Activated naive CD4-positive, alpha-beta T cell treated with anti-CD3 and anti-CD28 coated beads, Interleukin-2, amount 50 U/mL, for 24 hours (primary cell): ENCODE measurements around the gene CYP11A1.
"Not testable (repeated sequence)": the region's sequence is repeated elsewhere in the genome, so short reads cannot be mapped to it uniquely, and the experiment has no call there.

Source experiments
- H3K27ac Mint-ChIP-seq: one replicate; pipeline ENCODE4 v1.8.0; 2021; ENCODE audit warnings: mild to moderate bottlenecking, mixed read lengths
- H3K27me3 Mint-ChIP-seq: one replicate; pipeline ENCODE4 v1.8.0; 2021; ENCODE audit warnings: mixed read lengths
- H3K36me3 Mint-ChIP-seq: one replicate; pipeline ENCODE4 v1.8.0; 2021; ENCODE audit warnings: mixed read lengths
- H3K4me1 Mint-ChIP-seq: one replicate; pipeline ENCODE4 v1.8.0; 2021; ENCODE audit warnings: mixed read lengths
- H3K4me3 Mint-ChIP-seq: one replicate; pipeline ENCODE4 v1.8.0; 2021; ENCODE audit warnings: mild to moderate bottlenecking, mixed read lengths
- H3K9me3 Mint-ChIP-seq: one replicate; pipeline ENCODE4 v1.8.0; 2021; ENCODE audit warnings: mixed read lengths

CYP11A1 gene

DNA sequence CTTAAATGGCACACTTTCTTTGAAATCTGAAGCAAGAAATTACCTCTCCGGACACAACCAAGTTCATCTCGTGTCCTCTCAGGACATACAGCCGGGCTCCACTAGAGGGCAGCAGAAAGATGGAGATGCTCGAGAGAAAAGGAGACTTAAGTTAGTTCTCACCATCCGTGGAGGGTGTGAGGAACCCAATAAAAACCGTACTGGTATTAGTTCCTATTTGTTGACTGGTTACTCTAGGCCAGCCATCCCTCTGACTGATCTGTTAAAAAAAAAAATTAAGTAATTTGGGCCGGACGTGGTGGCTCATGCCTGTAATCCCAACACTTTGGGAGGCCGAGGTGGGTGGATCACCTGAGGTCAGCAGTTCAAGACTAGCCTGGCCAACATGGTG, 7.9 kb upstream of the CYP11A1 start:
- Mint-ChIP-seq H3K9me3 (no peaks in the 10 kb centered on the region), H3K27me3 (peaks cover 1% of the 10 kb centered on the region), H3K4me1 (peaks cover 49% of the 10 kb centered on the region), H3K36me3 (no peaks in the 10 kb centered on the region), H3K4me3 (peak overlapping the region; percentile 85), H3K27ac (peak overlapping the region; percentile 5)

DNA sequence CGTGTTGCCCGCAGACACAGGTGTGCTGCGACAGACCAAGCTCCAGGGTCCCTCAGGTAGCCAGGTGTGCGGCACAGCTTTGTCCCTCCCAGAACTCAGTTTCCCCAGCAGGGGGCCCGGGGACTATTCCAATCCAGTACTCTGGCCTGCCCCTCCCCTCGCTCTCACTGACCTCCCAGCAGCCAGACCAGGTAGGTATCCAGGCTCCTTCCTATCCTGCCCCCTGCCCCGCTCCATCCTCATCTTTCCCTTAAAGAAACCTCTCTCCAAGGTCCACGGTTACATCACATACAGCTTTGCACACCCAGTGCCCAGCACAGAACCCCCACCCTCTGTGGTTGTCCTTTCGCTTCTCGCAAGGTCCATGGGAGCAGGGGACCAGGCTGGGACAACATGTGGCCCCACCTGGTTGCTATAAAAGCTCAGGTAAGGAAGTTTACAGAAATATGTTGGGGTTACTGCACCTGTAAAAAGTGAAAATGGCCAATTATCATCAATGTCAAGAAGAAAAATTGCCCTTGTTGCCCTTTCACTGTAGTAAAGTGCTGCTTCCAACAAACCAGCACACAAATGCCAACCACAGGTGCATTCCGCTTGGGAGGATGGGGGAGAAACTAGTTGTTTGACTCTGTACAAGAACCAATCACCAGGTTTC, 7.3 kb upstream of the CYP11A1 start:
- peak overlapping the region; percentile 85 for H3K4me3 Mint-ChIP-seq
- no peaks in the 10 kb centered on the region for H3K36me3 Mint-ChIP-seq
- no peak overlapping the region for H3K27ac Mint-ChIP-seq
- peaks cover 48% of the 10 kb centered on the region for H3K4me1 Mint-ChIP-seq
- no peaks in the 10 kb centered on the region for H3K9me3 Mint-ChIP-seq
- H3K27me3 Mint-ChIP-seq = peaks cover 1% of the 10 kb centered on the region

DNA sequence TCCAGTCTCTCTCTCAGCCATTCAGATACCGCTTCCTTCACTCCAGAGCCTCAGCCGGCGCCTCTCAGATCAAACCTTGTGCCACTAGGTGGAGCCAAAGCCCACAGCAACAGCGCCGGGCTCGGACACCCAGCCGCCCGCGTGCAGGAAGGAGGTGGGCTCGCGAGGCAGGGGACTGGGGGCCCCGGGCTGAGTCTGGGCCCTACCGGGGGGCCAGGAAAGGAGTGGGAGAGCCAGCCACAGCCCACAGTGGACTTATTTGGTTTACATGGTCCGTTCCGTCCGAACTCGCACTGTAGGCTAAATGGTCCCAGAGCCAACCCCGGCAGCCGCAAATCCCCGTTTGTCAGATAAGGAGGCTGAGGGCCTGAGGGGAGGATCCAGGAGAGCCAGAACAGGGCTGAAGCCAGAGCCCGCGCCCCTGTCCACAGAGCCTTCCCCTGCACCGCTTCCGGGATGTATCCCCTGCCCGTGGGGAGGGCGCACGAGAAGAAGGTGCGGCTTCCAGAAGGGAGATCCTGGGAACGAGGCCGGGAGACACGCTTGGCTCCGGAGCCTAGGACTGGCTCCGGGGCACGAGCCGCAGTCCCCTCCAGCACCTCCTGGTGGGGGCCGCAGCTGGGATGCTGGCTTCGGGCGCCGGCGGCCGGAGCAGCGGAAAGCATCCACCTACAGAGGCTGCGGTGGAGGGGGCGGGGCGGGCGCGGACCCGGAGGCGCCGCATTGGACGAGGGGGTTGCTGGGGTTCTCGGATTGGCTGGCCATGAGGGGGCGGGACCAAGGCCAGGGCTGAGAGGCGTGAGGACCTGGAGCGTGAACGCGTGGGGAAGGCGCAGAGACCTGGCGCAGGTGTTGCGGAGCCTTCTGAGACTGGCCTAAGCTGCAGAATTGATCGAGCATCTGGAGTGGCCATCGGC, 6.5 kb upstream of the CYP11A1 start:
- H3K4me3 Mint-ChIP-seq = peak overlapping the region; percentile 85
- no peaks in the 10 kb centered on the region for H3K9me3 Mint-ChIP-seq
- peaks cover 1% of the 10 kb centered on the region for H3K27me3 Mint-ChIP-seq
- no peak overlapping the region for H3K27ac Mint-ChIP-seq
- H3K4me1 Mint-ChIP-seq = peaks cover 40% of the 10 kb centered on the region
- H3K36me3 Mint-ChIP-seq = no peaks in the 10 kb centered on the region

DNA sequence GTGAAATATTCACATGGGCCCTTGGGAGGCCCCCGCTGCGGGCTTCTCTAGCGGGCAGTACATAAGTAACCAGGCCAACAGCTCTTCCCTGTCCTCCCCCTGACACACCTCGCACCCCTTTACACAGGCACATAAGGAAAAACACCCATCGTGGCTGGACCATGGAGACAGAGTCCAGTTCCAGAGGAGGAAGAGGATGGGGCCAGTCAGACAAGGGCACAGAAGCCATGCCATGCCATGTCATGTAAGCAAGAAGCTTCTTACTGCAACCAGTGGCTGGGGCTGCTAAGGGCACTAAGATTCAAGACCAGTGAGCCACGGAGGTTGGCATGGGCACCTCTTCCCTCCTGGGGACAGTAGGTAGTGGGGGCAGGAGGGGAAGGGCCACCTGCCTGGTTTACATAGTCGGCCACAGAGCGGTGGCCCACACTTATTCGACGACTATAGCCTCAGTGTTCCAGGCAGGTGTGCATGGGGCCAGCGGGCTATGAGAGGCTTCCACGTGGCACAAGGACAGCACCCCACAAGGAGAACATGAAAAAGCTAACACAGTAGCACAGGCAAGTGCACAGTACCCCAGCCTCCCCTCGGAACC, 5.7 kb upstream of the CYP11A1 start:
- Mint-ChIP-seq H3K27me3 (peaks cover 4% of the 10 kb centered on the region), H3K4me1 (peaks cover 31% of the 10 kb centered on the region), H3K36me3 (no peaks in the 10 kb centered on the region), H3K4me3 (peak overlapping the region; percentile 85), H3K9me3 (no peaks in the 10 kb centered on the region), H3K27ac (no peak overlapping the region)

DNA sequence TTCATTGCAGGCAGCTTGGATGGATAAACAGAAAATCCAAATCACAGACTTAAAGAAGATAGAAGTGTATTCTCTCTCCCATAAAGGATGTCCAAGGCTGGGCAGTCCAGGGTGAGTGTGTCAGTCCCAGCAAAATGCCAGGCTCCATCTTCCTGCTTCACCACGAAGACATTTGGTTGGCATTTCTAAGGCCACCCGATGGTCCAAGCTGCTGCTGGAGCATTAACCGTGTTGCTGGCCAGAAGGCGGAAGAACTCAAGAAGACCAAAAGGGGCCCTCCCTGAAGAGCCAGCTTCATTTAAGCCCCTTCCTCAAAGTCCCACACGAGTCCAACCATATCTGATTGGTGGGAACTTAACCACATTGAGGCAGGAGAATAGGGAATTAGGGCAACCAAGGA, 3.0 kb upstream of the CYP11A1 start:
- no peaks in the 10 kb centered on the region for H3K9me3 Mint-ChIP-seq
- H3K27ac Mint-ChIP-seq = no peak overlapping the region
- H3K27me3 Mint-ChIP-seq = peaks cover 10% of the 10 kb centered on the region
- H3K4me1 Mint-ChIP-seq = peaks cover 12% of the 10 kb centered on the region
- no peak overlapping the region for H3K4me3 Mint-ChIP-seq
- no peaks in the 10 kb centered on the region for H3K36me3 Mint-ChIP-seq

DNA sequence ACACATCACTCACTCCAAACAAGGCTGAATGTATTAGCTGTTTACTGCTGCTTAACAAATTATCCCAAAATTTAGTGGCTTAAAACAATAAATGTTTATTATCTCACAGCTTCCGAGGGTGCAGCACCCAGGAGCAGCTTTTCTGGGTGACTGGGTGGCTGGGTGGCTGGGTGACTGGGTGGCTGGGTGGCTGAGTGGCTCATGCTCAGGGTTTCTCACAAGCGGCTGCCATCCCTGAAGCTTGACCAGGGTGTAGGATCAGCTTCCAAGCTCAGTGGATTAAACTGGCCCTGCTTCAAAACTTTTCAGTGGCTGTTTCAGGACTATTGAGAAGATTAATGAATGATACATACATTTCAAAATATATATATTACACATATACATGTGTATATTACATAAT, 2.3 kb upstream of the CYP11A1 start:
- Mint-ChIP-seq H3K27me3 (peaks cover 13% of the 10 kb centered on the region), H3K27ac (no peak overlapping the region), H3K4me1 (peaks cover 8% of the 10 kb centered on the region), H3K9me3 (no peaks in the 10 kb centered on the region), H3K4me3 (no peak overlapping the region), H3K36me3 (no peaks in the 10 kb centered on the region)

DNA sequence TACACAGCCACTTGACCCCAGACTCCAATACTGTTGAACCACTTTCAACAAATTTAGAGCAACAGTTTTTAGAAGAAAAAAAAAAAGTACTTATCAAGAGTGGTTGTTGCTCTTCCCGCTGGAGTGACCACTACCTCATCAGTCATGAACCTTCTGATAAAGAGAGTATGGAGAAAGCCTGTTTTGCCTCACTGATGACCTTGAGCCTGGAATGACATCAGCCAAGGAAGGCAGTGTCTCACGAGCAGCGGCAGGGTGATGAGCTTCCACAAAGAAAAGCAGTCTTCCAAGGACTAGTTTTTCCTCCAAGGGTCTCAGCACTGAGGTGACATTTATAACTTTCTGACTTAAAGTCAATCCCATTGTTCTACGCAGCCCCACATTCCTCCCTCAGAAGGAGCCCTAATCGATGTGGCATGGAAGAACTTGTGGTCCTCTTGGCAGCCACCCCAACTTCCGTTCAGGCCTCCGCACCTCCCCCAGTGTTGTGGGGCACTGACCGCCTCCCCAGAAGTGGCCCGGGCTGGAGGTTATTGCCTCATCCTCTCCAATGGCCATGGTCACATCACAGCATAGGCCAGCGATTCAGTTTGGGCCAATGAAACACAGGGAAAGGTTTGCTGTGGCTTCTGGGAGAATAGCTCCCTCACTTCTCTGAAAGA, 1.8 kb upstream of the CYP11A1 start:
- Mint-ChIP-seq H3K9me3 (no peaks in the 10 kb centered on the region), H3K27ac (no peak overlapping the region), H3K27me3 (peaks cover 18% of the 10 kb centered on the region), H3K4me1 (peaks cover 5% of the 10 kb centered on the region), H3K36me3 (no peaks in the 10 kb centered on the region), H3K4me3 (no peak overlapping the region)

DNA sequence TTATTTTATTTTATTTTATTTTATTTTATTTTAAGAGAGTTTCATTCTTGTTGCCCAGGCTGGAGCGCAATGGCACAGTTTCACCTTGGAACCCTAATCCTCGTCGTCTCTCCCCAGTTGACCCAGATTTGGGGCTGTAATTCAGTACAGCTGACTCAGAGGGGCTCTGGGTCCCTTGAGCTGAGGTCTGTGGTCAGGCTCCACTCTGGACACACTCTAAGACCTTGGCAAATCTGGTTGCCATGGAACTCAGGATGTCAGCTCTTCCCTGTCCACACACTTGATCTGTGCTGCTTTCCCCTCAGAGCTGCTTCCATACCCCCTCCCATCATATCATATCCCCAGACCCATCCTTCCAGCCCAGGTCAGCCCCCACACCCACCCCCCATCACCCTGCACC, 675 bp upstream of the CYP11A1 start:
- Mint-ChIP-seq H3K36me3 (no peaks in the 10 kb centered on the region), H3K27me3 (peaks cover 18% of the 10 kb centered on the region), H3K27ac (no peak overlapping the region), H3K9me3 (no peaks in the 10 kb centered on the region), H3K4me1 (peaks cover 5% of the 10 kb centered on the region), H3K4me3 (no peak overlapping the region)

DNA sequence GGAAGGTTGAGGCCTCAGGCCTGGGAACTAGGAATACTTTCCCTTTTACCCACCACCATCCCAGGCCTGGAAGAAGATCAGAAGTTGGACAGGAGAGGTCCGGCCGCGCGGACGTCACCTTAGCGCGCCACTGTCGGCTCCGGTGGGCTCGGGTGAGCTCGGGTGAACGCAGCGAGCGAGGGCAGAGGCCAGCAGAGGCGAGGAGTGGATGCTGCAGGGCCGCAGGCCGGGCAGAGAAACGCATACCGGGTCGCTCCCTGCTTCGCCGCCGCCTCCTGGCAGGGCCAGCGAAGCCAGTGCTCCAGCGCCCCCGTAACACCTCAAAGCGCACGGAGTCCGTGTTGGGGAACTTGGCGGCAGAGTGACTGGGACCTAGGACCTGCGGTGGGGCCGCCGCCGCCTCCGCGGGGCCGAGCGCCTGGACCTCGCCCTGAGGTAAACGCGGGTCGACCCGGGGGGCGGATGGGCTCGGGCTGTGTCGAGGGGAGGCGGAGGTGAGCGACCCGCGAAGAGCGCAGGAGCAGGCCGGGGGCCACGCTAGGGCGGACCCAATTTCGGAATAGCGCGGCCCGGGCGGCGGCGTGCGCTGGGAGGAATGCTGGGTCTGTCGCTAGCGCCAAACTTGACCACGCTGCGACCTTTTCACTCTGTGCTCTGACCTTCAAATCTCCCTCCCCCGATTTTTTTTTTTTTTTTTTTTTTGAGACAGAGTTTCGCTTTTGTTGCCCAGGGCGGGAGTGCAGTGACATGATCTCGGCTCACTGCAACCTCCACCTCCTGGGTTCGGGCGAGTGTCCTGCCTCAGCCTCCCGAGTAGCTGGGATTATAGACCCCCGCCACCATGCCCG, 1.6 kb downstream of the CYP11A1 start:
- Mint-ChIP-seq H3K9me3 (no peaks in the 10 kb centered on the region), H3K27me3 (peaks cover 17% of the 10 kb centered on the region), H3K4me1 (peaks cover 5% of the 10 kb centered on the region), H3K4me3 (peak overlapping the region; percentile 70), H3K36me3 (no peaks in the 10 kb centered on the region), H3K27ac (no peak overlapping the region)

DNA sequence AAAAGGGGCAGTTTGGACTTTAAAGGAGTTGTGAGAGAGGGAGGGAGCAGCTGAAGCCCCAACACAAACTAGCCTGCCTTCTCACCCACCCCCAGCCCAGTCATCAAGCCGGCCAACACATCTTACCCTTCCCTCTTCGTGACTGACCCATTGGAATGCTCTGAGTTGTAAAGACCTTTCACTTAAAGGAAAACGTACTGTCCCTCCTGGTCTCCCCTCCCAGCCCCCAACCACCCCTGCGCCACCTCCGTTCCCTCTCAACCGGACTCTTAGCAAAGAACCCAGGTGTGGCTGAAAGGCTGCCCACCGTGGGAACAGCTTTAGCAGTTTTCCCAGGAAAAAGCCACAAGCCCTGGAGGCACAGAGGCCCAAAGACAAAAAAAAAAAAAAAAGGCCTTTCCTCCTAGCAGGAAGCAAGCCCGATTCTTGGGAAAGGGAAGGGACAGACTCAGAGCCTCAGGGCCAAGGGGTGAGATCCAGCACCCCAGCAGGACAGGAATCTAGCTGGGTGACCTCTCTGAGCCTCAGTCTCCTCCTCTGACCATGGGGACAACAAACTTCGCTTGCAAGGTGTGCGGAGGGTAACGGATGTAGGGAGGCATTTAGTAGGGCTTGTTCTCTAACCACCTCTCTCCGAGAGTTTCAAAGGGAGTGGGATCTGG, 2.4 kb downstream of the CYP11A1 start:
- Mint-ChIP-seq H3K9me3 (no peaks in the 10 kb centered on the region), H3K4me3 (peak overlapping the region; percentile 70), H3K36me3 (no peaks in the 10 kb centered on the region), H3K27ac (no peak overlapping the region), H3K4me1 (peaks cover 5% of the 10 kb centered on the region), H3K27me3 (peaks cover 17% of the 10 kb centered on the region)

DNA sequence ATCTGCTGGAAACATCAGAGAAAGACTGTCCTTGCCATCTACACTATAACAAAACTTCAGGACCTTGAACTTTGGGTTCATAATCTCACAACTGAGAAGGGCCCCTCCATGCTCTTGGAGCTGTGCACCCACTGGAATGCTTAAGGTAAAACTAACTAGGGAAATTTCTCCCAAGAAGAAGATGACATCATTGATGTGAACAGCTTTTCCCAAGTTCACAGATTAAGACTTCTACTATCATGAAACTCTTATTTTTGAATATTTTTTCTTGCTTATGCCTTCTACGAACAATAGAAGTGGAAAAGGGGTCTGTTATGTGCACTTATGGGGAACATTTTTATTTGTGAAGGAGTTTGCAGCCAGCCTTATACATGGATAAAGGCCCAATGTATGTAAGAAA, 5.0 kb downstream of the CYP11A1 start:
- H3K4me3 Mint-ChIP-seq = no peak overlapping the region

DNA sequence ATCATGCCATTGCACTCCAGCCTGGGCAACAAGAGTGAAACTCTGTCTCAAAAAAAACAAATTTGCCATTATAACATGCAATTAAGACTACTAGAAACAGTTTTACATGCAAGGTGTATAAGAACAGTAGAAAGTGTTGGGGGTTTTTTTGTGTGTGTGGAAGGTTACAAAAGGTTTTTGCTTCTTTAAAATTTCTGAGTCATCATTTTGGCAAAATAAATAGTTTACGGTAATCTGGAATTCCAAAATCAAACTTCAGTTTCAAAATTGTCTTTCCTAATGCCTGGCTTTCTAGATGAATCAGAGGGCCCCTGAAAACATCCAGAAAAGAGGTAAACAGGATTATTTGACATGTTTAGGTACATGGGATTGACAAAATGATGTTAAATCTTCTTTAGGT, 6.6 kb downstream of the CYP11A1 start:
- not testable (repeated sequence) for H3K4me1 Mint-ChIP-seq, H3K4me3 Mint-ChIP-seq, H3K36me3 Mint-ChIP-seq, H3K9me3 Mint-ChIP-seq, H3K27ac Mint-ChIP-seq, H3K27me3 Mint-ChIP-seq

More for the DNA sequence above, 5.0 kb downstream of the CYP11A1 start:
- Mint-ChIP-seq H3K27ac (no peak overlapping the region), H3K4me1 (peaks cover 5% of the 10 kb centered on the region), H3K9me3 (no peaks in the 10 kb centered on the region), H3K36me3 (no peaks in the 10 kb centered on the region), H3K27me3 (peaks cover 13% of the 10 kb centered on the region)

DNA sequence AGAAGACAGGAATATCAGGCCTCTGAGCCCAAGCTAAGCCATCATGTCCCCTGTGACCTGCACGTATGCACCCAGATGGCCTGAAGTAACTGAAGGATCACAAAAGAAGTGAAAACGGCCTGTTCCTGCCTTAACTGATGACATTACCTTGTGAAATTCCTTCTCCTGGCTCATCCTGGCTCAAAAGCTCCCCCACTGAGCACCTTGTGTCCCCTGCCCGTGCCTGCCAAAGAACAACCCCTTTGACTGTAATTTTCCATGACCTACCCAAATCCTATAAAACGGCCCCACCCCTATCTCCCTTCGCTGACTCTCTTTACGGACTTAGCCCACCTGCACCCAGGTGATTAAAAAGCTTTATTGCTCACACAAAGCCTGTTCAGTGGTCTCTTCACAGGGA, 8.1 kb downstream of the CYP11A1 start:
- H3K27ac Mint-ChIP-seq, H3K9me3 Mint-ChIP-seq, H3K36me3 Mint-ChIP-seq, H3K27me3 Mint-ChIP-seq, H3K4me3 Mint-ChIP-seq, H3K4me1 Mint-ChIP-seq: not testable (repeated sequence)

DNA sequence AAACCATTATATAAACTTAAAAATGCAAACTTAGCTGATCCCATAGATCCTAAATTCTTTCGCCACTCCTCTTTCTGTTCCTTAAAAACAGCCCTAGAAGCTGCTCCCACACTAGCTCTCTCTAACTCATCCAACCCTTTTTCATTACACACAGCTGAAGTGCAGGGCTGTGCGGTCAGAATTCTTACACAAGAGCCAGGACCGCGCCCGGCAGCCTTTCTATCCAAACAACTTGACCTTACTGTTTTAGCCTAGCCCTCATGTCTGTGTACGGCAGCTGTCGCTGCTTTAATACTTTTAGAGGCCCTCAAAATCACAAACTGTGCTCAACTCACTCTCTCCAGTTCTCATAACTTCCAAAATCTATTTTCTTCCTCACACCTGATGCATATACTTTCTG, 9.9 kb downstream of the CYP11A1 start:
- not testable (repeated sequence) for H3K27ac Mint-ChIP-seq, H3K36me3 Mint-ChIP-seq, H3K4me1 Mint-ChIP-seq, H3K9me3 Mint-ChIP-seq, H3K27me3 Mint-ChIP-seq, H3K4me3 Mint-ChIP-seq

DNA sequence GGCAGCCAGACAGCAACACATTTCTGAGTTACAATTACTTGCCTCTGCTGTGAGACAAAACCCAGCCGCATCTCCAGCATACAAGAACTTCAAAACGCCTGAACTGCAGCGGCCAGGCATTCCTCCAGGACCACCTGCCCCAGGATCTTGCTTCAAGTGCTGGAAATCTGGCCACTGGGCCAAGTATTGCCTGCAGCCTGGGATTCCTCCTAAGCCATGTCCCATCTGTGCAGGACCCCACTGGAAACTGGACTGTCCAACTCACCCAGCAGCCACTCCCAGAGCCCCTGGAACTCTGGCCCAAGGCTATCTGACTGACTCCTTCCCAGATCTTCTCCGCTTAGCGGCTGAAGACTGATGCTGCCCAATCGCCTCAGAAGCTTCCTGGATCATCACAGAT, 11.4 kb downstream of the CYP11A1 start:
- not testable (repeated sequence) for H3K4me1 Mint-ChIP-seq, H3K27ac Mint-ChIP-seq, H3K9me3 Mint-ChIP-seq, H3K27me3 Mint-ChIP-seq, H3K4me3 Mint-ChIP-seq, H3K36me3 Mint-ChIP-seq
